OCI-LY1 (cell line): ENCODE data around the gene USP48.

Experiments
- H2AFZ ChIP-seq: fragments of 200-600 bp; sonication (generic), shearing (Covaris generic); 2 replicates; pipeline ENCODE4 v1.6.0; 2014; ENCODE audit warnings: antibody characterized with exemption, mild to moderate bottlenecking, low read length
- H3F3A ChIP-seq: fragments of 200-600 bp; sonication (generic), shearing (Covaris generic); 2 replicates; pipeline ENCODE4 v1.6.0; 2014; ENCODE audit warnings: mild to moderate bottlenecking, antibody characterized with exemption, low read length, moderate library complexity; ENCODE audit not compliant: insufficient read depth
- H3K27ac ChIP-seq: fragments of 200-600 bp; sonication (generic); 2 replicates; pipeline ENCODE4 v1.5.1; 2014; ENCODE audit warnings: low read length, mixed run types, mild to moderate bottlenecking, low read depth; ENCODE audit not compliant: poor library complexity, severe bottlenecking
- H3K27me3 ChIP-seq: fragments of 200-600 bp; sonication (generic); 2 replicates; pipeline ENCODE4 v1.6.0; 2014; ENCODE audit warnings: antibody characterized with exemption, mild to moderate bottlenecking, low read length, moderate library complexity; ENCODE audit not compliant: insufficient read depth
- H3K36me3 ChIP-seq: fragments of 200-600 bp; sonication (generic); 2 replicates; pipeline ENCODE4 v1.6.1; 2014; ENCODE audit warnings: mild to moderate bottlenecking, antibody characterized with exemption, low read length, moderate library complexity, mixed read lengths; ENCODE audit not compliant: insufficient read depth
- H3K4me1 ChIP-seq: fragments of 200-600 bp; sonication (generic); 2 replicates; pipeline ENCODE4 v1.5.1; 2014; ENCODE audit warnings: mild to moderate bottlenecking, low read length, moderate library complexity; ENCODE audit not compliant: insufficient read depth, severe bottlenecking
- H3K4me2 ChIP-seq: fragments of 200-600 bp; sonication (generic), shearing (Covaris generic); 2 replicates; pipeline ENCODE4 v1.6.1; 2014; ENCODE audit warnings: low read length
- H3K4me3 ChIP-seq: fragments of 200-600 bp; sonication (generic); 2 replicates; pipeline ENCODE4 v1.5.1; 2014; ENCODE audit warnings: low read length, low read depth, mild to moderate bottlenecking, mixed read lengths; ENCODE audit not compliant: poor library complexity, severe bottlenecking
- H3K79me2 ChIP-seq: fragments of 200-600 bp; shearing (Covaris generic); 2 replicates; pipeline ENCODE4 v1.6.1; 2016; ENCODE audit warnings: mixed run types, low read length, mixed read lengths; ENCODE audit not compliant: insufficient read depth
- H3K9ac ChIP-seq: fragments of 200-600 bp; sonication (generic), shearing (Covaris generic); 2 replicates; pipeline ENCODE4 v1.6.1; 2014; ENCODE audit warnings: mild to moderate bottlenecking, low read length, mixed read lengths
- H3K9me2 ChIP-seq: fragments of 200-600 bp; sonication (generic), shearing (Covaris generic); 2 replicates; pipeline ENCODE4 v1.6.1; 2014; ENCODE audit warnings: low read depth, mild to moderate bottlenecking, low read length, mixed read lengths
- H3K9me3 ChIP-seq: fragments of 200-600 bp; shearing (Covaris generic); 2 replicates; pipeline ENCODE4 v1.6.1; 2014; ENCODE audit warnings: low read length, mixed read lengths
- H4K20me1 ChIP-seq: fragments of 200-600 bp; sonication (generic), shearing (Covaris generic); 2 replicates; pipeline ENCODE4 v1.6.0; 2016; ENCODE audit warnings: mild to moderate bottlenecking, low read length; ENCODE audit not compliant: insufficient read depth
- CTCF ChIP-seq: fragments of 200-600 bp; sonication (generic), shearing (Covaris generic); IDR thresholded peaks from 2 replicates; pipeline ENCODE4 v1.5.1; 2017; ENCODE audit warnings: mild to moderate bottlenecking, antibody characterized with exemption, low read length, moderate library complexity, mixed read lengths
- EZH2 ChIP-seq: fragments of 200-600 bp; sonication (generic), shearing (Covaris generic); IDR thresholded peaks from 2 replicates; pipeline ENCODE4 v1.8.0; 2017; ENCODE audit warnings: borderline replicate concordance, mixed run types, mild to moderate bottlenecking, antibody characterized with exemption, low read length, moderate library complexity, mixed read lengths

USP48 gene

GRCh38 chr1:21821385-21822019 lies 38.6 kb upstream of the USP48 start:
- Histone ChIP-seq H3F3A (no peaks in the 10 kb centered on the region), H3K27ac (no peak overlapping the region)

GRCh38 chr1:21820597-21821232 lies 37.8 kb upstream of the USP48 start:
- Histone ChIP-seq H3K4me3 (no peak overlapping the region), H3K27ac (no peak overlapping the region), H4K20me1 (no peaks in the 10 kb centered on the region), H3F3A (no peaks in the 10 kb centered on the region), H2AFZ (no peak overlapping the region), H3K9me3 (no peaks in the 10 kb centered on the region), H3K9me2 (no peaks in the 10 kb centered on the region), H3K4me2 (no peak overlapping the region), H3K36me3 (no peaks in the 10 kb centered on the region), H3K9ac (no peak overlapping the region), H3K4me1 (peaks cover 3% of the 10 kb centered on the region), H3K79me2 (no peaks in the 10 kb centered on the region), H3K27me3 (peaks cover 3% of the 10 kb centered on the region; the same call in 1 of the 2 replicates)
- no peak for TF ChIP-seq EZH2
- TF ChIP-seq CTCF = no peak

More at GRCh38 chr1:21821385-21822019, 38.6 kb upstream of the USP48 start:
- TF ChIP-seq CTCF (no peak), EZH2 (no peak)
- Histone ChIP-seq H2AFZ (no peak overlapping the region), H3K9me3 (no peaks in the 10 kb centered on the region), H3K27me3 (peaks cover 3% of the 10 kb centered on the region; the same call in 1 of the 2 replicates), H3K79me2 (no peaks in the 10 kb centered on the region), H3K36me3 (no peaks in the 10 kb centered on the region), H3K9me2 (no peaks in the 10 kb centered on the region), H4K20me1 (no peaks in the 10 kb centered on the region), H3K4me1 (no peaks in the 10 kb centered on the region), H3K4me3 (no peak overlapping the region), H3K9ac (no peak overlapping the region), H3K4me2 (no peak overlapping the region)

GRCh38 chr1:21818656-21819055 lies 35.7 kb upstream of the USP48 start:
- H3K9me3 ChIP-seq = no peaks in the 10 kb centered on the region
- peaks cover 3% of the 10 kb centered on the region; the same call in 1 of the 2 replicates for H3K27me3 ChIP-seq
- no peaks in the 10 kb centered on the region for H3F3A ChIP-seq
- no peaks in the 10 kb centered on the region for H3K79me2 ChIP-seq
- H3K9ac ChIP-seq = no peak overlapping the region
- no peak overlapping the region for H2AFZ ChIP-seq
- H3K4me1 ChIP-seq = peaks cover 14% of the 10 kb centered on the region
- no peaks in the 10 kb centered on the region for H3K36me3 ChIP-seq
- TF ChIP-seq CTCF = no peak
- no peak for TF ChIP-seq EZH2
- H3K9me2 ChIP-seq = no peaks in the 10 kb centered on the region
- H3K4me2 ChIP-seq = no peak overlapping the region
- no peak overlapping the region for H3K27ac ChIP-seq
- H4K20me1 ChIP-seq = no peaks in the 10 kb centered on the region
- H3K4me3 ChIP-seq = no peak overlapping the region
